Hippocampal formation (tissue), 2 donors: ENCODE results near the gene IFI27L1.
"Not testable (repeated sequence)": the region's sequence is repeated elsewhere in the genome, so short reads cannot be mapped to it uniquely, and the experiment has no call there.

Source experiments
- DNase-seq, 2 donors: peaks; one replicate each; lab custom pipeline; 2025; lab: John Stamatoyannopoulos, UW

Gene IFI27L1

DNA sequence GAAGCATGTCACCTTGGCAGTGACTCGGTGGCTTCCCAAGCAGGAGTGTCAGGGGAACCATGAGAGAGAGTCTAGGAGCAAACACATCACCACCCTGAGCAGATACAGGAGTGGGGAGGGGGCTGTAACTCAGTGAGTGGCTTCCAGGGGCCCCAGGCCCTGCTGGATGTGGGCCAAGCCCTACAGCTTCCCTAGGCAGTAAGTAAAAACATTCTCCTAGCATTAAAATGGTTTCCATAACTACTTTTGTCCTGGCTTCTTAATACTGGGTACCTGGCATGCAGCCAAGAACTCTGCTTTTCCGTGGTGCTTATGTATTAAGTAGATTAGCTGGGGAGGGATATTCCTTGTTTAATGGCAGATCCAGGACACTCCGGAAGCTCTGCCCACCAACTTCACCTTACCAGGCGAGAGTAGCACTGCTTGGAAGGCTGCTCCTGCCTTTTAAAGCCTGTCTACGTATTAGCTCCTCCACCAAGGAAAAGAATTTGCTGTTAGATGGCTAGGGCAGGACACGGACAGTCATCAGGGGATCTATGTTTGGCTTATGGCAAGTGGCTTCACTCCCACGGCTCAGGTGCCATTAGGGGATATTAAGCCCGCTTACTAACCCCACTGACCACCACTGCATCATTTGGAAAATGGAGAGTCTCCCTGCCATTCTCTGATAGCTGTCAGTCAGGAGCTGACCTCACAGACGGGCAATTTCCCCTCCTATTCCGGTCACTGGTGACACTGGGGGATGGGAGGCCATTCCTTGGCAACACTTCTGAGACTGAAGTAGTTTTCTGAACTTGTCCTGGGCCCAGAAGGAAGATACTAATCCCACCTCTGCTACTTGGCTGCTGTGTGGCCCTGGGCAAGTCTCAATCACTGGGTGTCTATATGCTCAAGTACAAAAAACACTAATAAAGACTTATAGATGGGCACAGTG lies 32.2 kb upstream of the IFI27L1 start:
- DNase-seq: no peak

DNA sequence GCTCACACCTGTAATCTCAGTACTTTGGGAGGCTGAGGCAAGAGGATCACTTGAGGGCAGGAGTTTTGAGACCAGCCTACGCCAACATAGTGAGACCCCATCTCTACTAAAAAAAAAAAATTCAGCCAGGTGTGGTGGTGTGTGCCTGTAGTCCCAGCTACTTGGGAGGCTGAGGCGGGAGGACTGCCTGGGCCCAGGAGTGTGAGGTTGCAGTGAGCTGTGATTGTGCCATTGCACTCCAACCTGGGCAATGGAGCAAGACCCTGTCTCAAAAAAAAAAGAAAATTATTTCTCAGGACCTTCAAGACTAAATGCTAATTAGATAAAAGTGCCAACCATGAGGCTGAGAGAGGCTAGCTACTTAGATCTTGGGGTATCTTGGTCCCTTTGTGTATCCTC lies 31.5 kb upstream of the IFI27L1 start:
- no peak for DNase-seq

DNA sequence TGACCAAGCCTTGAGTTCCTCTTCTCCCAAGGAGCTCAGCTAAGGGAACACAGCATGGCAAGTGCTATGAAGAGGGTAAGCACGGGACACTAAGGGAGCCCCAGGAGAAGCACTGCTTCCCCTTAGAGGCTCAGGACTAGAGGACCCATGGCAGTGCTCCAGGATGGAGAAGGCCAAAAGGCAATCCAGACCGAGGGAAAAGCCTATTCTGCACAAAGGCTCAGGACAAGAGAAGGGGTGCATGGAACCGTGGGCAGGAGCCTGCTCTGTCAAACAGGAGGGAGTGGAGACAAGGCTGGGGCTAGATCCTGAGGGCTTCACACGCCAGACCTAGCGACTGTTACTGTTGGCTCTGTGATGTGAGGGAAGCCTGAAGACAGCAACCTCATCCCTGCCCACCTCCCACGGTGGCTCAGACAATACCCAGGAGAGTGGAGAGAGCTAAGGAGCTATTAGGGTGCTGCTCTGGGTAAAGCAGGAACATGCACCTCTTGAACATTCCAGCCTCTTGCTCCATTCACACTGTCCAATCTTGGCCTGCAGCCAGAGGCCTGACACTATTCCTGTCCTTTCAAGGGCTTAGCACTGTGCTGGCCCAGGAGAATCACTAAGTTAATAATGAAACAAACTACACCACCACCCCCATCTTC lies 30.8 kb upstream of the IFI27L1 start:
- DNase-seq: no peak

DNA sequence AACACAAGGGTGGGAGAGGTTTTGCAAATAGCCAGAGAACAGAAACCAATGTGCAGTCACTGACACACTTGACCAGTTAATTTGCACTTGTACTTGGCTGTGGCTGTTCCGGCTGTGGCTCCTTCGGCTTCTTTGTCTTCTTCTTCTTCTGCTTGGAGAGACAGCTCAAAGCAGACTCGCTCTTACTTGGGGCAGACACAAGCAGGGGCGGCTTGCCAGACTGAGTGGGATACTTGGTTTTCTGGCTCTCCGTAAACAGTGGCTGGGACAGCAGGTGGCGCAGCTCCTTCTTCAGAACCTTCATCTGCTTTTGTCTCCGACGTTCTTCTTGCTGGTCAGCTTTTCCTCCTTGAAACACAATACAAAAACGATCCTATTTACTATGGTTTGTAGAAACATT lies 30.0 kb upstream of the IFI27L1 start:
- DNase-seq: peak; percentile 62 to 72

DNA sequence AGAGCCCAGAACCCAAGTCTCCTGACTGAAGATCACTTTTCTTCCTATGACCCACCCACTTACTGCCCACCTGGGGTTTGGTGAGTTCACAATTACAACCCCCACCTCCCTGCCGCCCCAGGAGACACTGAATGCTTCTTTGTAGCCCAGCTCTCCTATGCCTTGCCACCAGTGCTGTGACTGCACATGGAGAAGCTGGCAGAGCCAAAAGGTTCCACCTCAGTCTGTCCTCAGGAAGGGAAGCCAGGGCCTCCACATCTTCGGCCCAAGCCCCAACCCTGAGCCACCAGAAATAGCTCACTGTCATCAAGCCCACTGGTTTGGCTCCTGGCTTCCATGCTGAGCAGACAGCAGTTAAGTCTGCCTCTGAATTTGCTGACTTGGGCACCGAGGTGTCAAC lies 29.3 kb upstream of the IFI27L1 start:
- no peak for DNase-seq

DNA sequence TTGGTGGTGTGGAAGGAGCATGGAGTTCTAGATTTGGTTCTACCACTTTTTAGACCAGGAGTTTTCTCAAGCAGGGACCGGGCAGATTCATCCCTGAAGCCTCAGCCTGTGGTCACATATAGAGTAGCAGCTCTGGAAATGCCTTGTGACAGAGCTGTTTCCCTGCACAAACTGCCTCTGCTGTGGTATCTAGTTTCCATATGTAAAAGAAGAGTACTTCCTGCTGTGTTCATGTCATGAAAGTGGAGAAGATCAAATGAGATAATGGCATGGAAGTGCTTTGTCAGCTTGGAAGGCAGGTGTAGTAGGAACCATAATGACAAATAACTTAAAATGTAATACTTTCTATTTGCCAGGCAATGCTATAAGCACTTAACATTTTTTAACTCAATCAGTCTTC lies 28.9 kb upstream of the IFI27L1 start:
- DNase-seq: no peak

DNA sequence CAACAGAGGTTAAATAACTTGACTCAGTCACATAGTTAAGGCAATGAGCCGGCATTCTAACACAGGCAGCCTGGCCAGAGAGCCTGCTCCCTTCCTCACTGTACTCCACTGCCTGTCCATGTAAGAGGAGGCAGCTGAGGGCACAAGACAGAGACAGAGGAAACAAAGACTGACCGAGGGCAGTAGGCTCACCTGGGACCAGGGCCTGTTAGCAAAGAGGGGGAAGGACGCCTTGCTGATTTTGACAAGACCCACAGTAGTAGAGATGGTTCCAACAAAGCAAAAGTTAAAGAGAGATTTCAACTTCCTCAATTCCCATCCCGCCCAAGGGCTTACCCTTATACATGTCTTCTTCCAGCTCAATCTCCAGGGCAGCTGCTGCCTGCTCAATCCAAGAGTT lies 28.4 kb upstream of the IFI27L1 start:
- no peak for DNase-seq

DNA sequence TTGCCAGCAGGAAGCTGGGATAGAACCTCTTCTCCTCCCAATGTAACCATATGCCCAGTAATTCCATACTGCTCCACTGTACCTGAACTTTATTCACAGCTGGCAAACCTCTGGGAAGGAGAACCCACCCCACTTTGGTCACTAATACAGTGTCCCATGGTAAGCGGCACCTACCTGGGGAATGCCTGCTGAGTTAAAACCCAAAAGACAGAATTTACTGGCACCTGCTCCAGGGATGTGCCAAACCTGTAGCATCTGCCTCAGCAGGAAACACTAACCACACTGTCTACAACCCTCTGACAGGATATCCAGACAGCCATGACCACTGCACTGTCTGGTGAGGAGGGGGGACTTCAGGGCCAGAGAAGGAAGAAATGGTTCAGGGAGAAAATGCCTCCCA lies 26.7 kb upstream of the IFI27L1 start:
- no peak for DNase-seq

DNA sequence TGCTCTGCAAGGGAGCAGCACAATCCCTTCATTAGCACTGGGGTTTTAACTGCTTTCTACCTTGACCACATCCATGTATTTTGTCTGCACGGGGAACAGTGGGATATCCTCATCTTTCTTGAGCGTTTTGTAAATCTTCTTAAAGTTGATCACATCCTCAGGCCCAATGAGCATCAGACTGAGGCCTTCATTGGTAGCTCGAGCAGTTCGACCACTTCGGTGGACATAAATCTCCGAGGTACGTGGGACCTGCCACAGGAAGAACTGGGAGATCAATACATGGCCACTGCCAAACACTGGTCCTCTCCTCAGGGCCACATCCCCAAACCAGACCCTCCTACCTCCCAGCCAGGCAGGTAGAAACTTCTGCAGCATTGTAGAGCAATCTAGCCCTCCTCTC lies 26.2 kb upstream of the IFI27L1 start:
- DNase-seq: no peak

DNA sequence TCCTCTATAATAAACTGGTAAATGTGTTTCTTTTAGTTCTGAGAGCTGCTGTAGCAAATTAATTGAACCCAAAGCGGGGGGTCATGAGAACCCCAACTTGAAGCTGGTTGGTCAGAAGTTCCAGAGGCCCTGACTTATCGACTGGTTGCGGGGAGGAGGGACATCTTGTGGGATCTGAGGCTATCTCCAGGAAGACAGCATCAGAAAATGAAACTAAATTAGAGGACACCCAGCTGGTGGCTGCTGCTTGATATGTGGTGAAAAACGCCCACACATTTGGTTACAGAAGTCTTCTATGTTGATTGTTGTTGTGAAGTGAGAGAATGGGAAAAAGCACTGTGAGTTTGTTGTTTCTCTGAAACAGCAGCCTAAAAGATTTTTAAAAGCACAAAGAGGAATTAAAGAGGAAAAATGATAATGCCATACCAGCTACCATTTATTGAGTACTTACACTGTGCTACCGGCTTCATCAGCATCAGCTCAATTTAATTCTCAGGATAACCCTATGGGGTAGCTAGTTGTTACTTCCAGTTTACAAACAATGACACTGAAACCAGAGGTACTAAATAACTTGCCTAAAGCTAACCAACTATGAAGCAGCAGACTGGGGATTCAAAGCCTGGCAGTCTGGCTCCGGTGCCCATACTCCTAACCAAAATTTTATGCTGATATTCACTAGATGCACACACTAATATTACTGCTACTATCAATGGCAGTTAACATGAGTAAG lies 24.4 kb upstream of the IFI27L1 start:
- no peak for DNase-seq

DNA sequence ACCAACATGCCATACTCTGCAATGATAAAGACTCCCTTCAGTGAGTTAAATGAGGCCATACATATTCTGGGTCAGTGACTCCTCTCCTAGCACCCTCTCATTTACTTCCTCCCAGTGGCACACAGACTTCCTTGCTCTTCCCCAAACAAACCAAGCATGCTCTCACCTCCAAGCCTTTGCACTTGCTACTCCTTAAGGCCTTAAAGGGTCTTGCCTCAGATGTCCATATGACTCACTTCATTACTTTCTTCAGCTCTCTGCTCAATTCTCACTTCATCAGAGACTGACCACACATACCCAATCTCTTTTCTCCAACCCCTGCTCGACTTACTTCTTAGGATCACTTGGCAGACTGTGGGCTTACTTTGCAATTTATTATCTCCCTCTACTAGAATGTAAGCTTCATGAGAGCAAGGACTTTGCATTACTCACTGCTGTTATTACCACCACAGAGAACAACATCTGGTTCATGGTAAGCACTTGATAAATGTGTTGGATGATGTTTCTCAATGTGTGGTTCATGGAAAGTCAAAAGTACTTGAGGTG lies 22.9 kb upstream of the IFI27L1 start:
- DNase-seq: no peak

DNA sequence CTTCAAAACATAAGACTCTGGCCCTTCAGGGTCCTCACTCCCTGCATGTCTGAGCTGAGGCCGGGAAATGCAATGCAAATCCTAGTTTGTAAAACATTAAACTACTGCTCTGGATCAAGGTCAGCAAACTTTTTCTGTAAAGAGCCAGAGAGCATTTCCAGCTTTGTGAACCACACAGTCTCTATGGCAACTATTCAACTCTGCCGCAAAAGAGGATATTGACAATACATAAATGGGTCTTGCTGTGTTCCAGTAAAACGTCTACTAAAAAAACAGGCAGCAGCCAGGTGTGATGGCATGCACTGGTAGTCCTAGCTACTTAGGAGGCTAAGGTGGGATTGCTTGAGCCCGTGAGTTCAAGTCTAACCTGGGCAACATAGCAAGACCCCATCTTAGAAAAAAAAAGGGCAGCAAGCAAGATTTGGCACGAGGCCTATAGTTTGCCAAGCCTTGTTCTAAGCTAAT lies 22.4 kb upstream of the IFI27L1 start:
- DNase-seq: no peak

DNA sequence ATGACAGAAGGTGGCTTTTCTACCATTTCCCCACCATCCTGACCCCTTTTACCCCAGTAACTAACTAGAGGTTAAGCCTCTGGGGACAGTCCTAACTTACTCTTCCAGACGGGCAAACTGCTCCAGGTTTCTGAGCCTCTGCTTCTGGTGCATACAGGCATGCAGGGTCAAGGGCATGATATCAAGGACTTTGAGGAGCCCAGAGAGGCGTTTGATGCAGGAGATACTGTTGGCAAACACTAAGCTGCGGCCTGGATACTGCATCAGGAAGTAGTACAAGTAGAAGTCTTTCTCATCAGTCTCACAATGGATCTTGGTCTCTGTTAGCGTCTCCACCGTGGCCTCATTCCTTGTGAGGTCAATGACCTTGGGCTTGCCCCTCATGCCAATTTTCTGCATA lies 21.1 kb upstream of the IFI27L1 start:
- DNase-seq: no peak

DNA sequence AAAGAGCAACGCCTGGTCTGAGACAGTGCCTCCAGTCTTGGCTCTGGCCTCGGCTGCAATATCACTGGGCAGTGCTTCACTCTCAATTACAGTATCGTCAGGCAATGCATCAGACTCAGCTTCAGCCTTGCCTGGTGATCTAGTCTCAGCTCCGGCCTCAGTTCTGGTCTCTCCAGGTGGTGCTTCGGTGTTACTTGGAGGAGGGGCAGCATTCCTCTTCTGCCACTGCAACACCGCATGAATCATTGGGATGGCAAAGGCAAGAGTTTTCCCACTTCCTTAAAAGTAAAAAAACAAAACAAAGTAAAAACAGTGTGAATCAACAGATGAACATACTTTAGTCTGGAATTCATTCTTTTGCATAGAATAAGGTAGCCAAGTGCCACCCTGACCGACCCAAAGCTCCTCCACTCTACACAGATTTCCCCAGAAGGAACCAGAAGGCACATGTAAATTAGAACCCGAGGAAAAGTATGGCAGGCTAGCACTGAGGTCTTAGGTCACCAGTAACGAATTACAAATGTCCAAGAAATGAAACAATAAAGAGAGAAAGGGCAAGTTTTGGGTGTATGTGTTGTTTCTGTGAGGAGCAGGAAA lies 18.7 kb upstream of the IFI27L1 start:
- no peak for DNase-seq

DNA sequence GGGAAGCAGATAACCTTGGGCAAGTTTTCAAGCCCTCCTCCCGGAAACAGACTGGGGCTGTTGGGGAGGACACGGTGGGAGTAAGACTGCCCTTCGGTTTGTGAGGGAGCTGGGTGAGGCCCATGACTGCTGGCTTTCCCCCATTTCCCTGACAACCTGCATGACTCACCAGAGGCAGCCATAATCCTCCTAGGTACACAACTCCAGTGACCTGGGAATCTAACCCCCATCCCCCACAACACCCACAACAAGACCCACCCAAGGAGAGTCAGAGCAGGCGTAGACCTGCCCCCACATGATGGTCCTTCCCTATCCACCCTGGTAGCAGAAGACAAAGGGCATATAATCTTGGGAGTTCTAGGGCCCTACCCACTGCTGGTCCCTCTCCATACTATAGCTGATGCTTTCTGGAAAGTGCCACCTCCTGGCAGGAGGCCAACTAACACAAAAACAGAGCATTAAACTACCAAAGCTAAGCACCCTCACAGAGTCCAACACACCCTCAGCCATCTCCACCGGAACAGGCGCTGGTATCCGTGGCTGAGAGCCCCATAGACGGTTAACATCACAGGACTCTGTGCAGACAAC lies 14.9 kb upstream of the IFI27L1 start:
- no peak for DNase-seq

DNA sequence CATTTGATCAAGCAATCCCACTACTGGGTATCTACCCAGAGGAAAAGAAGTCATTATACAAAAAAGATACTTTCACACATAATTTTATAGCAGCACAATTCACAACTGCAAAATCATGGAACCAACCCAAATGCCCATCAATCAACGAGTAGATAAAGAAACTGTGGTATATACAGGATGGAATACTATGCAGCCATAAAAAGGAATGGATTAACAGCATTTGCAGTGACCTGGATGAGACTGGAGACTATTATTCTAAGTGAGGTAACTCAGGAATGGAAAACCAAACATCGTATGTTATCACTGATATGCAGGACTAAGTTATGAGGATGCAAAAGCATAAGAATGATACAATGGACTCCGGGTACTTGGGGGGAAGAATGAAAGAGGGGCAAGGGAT lies 9.0 kb upstream of the IFI27L1 start:
- DNase-seq: not testable (repeated sequence)

DNA sequence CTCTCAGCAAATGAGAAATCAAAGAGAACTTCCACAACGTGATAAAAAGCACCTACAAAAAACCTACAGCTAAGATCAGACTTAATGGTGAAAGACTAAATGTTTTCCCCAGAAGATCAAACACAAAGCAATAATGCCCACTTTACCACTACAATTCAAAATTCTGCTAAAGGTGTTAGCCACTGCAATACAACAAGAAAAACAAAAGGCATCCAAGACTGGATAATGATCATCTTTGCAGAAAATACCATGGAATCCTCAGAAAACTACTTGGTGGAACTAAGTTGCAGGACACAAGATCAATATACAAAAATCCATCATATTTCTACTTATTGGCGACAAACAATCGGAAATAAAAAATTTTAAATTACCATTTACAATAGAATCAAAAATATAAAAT lies 6.6 kb upstream of the IFI27L1 start:
- DNase-seq: no peak

DNA sequence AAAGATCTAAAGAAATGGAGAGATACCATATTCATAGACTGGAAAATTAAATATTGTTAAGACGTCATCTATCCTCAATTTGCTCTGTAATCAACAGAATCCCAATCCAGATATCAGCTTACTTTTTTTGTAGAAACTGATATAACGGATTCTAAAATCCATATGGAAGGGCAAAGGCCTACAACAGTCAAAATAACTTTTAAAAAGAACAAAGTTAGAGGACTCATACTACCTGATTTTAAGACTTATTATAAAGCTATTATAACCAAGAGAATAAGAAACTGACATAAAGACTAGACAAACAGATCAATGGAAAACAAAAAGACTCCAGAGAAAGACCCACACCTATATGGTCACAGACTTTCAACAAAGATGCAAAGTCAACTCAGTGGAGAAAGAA lies 6.1 kb upstream of the IFI27L1 start:
- no peak for DNase-seq

DNA sequence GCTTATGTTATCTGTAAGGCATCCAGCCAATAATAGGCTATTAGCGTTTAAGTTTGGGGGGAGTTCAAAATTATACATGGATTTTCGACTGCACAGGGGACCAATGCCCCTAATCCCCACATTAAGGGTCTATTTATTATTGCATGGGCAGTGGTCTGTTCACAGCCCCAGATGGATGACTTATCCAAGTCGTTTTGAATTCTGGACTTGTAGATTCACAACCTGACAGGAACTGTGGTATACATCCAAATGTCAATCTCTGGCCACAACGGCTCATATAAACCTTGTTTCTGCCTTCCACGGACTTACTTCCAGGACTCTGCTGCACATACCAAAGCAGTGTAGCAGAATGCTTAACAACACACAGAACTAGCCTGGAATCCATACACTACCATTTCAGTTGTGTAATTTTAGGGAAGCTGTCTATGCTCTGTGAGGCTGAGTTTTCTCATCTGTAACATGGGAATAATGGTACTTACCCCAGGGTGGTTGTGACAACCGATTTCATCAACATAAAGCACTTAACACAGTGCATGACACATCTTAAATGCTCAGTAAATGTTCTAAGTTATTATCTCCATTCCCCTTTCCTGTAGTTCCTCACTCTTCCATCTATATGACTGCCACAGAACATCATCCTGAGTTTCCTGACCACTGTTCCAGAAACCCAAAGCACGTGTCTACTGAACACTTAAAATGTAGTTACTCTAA lies 3.8 kb upstream of the IFI27L1 start:
- DNase-seq: no peak

DNA sequence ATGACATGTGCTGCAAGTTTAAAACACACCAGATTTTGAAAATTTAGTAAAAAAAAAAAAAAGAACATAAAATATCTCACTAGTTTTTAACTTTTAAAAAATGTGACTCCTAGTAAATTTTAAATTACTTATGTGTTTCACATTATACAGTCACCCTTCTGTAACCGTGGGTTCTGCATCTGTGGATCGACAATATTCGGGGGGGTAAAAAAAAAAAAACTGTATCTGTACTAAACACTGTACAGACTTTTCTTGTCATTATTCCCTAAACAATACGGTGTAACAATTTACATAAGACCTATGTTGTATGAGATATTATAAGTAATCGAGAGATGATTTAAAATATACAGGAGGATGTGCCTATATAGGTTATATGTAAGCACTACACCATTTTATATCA lies 3.3 kb upstream of the IFI27L1 start:
- DNase-seq: no peak
